IPS-18c (cell line): ENCODE results near the gene NENF.

Source experiments
- H3K4me3 ChIP-seq: 2 replicates; pipeline ENCODE4 v1.7.0; 2013; ENCODE audit warnings: low read depth, mild to moderate bottlenecking, low read length, moderate library complexity; ENCODE audit not compliant: insufficient read depth
- H3K9me3 ChIP-seq: one replicate; pipeline ENCODE4 v1.6.1; 2013; ENCODE audit warnings: mild to moderate bottlenecking, low read length, moderate library complexity; ENCODE audit not compliant: control insufficient read depth, insufficient read depth

The NENF gene

GRCh38 chr1:212423879-212424278 lies 8.8 kb upstream of the NENF start:
- no peak overlapping the region for H3K4me3 ChIP-seq
- H3K9me3 ChIP-seq = no peaks in the 10 kb centered on the region

- Histone ChIP-seq H3K4me3 (no peak overlapping the region), H3K9me3 (no peaks in the 10 kb centered on the region)
Observed at GRCh38 chr1:212428496-212428895, 4.2 kb upstream of the NENF start.

- no peak overlapping the region for H3K4me3 ChIP-seq
- H3K9me3 ChIP-seq = no peaks in the 10 kb centered on the region
Observed at GRCh38 chr1:212430416-212430815, 2.3 kb upstream of the NENF start.

GRCh38 chr1:212430955-212431394 lies 1.7 kb upstream of the NENF start:
- Histone ChIP-seq H3K9me3 (no peaks in the 10 kb centered on the region), H3K4me3 (no peak overlapping the region)

- H3K9me3 ChIP-seq = no peaks in the 10 kb centered on the region
- no peak overlapping the region for H3K4me3 ChIP-seq
Observed at GRCh38 chr1:212431644-212432043, 1.1 kb upstream of the NENF start.

GRCh38 chr1:212432272-212432660 lies 454 bp upstream of the NENF start:
- peak overlapping the region; percentile 37; the same call in 1 of the 2 replicates for H3K4me3 ChIP-seq

GRCh38 chr1:212433577-212434462 lies 1.1 kb downstream of the NENF start:
- peak overlapping the region; percentile 68; the same call in 1 of the 2 replicates for H3K4me3 ChIP-seq
- H3K9me3 ChIP-seq = no peaks in the 10 kb centered on the region

More at GRCh38 chr1:212432272-212432660, 454 bp upstream of the NENF start:
- H3K9me3 ChIP-seq = no peaks in the 10 kb centered on the region

- no peaks in the 10 kb centered on the region for H3K9me3 ChIP-seq
- no peak overlapping the region for H3K4me3 ChIP-seq
Observed at GRCh38 chr1:212434992-212435391, 2.3 kb downstream of the NENF start.

- H3K4me3 ChIP-seq = no peak overlapping the region
- H3K9me3 ChIP-seq = no peaks in the 10 kb centered on the region
Observed at GRCh38 chr1:212437179-212437798, 4.6 kb downstream of the NENF start.

GRCh38 chr1:212438831-212439237 lies 6.1 kb downstream of the NENF start:
- Histone ChIP-seq H3K9me3 (no peaks in the 10 kb centered on the region), H3K4me3 (no peak overlapping the region)

- Histone ChIP-seq H3K9me3 (no peaks in the 10 kb centered on the region), H3K4me3 (no peak overlapping the region)
Observed at GRCh38 chr1:212440419-212440818, 7.7 kb downstream of the NENF start.

GRCh38 chr1:212442408-212442807 lies 9.7 kb downstream of the NENF start:
- Histone ChIP-seq H3K4me3 (no peak overlapping the region), H3K9me3 (no peaks in the 10 kb centered on the region)

GRCh38 chr1:212446333-212446732 lies 13.6 kb downstream of the NENF start:
- no peak overlapping the region for H3K4me3 ChIP-seq
- no peaks in the 10 kb centered on the region for H3K9me3 ChIP-seq

GRCh38 chr1:212447478-212447877 lies 14.8 kb downstream of the NENF start:
- Histone ChIP-seq H3K9me3 (no peaks in the 10 kb centered on the region), H3K4me3 (no peak overlapping the region)

- no peak overlapping the region for H3K4me3 ChIP-seq
- H3K9me3 ChIP-seq = no peaks in the 10 kb centered on the region
Observed at GRCh38 chr1:212450331-212450881, 17.7 kb downstream of the NENF start.

- no peak overlapping the region for H3K4me3 ChIP-seq
- H3K9me3 ChIP-seq = no peaks in the 10 kb centered on the region
Observed at GRCh38 chr1:212451416-212452322, 18.9 kb downstream of the NENF start.
